HCT116 (cell line): ENCODE results near the gene MARK1. TPM values are rescaled to one million over a fixed set of nuclear protein-coding genes. Genes with fewer than 3 reads are reported as not detected.

Experiments used
- ATAC-seq: fragments of 200-7000 bp; cut with Tn5 transposase; 2 replicates; pipeline ENCODE4 v1.9.1; 2020; ENCODE audit warnings: mild to moderate bottlenecking, moderate library complexity
- BruUV-seq: library from RNA; stranded (reverse); fragments of 400-500 nt; replicated peaks from 2 replicates; lab custom pipeline; 2021; lab: Mats Ljungman, UMichigan
- CTCF ChIA-PET: fragments of 300-600 bp; sonication (Branson Sonifier 250); formaldehyde crosslinking; loops from one replicate; lab custom pipeline; 2021; ENCODE audit warnings: antibody characterized with exemption; lab: Charles Lee
- POLR2A ChIA-PET: fragments of 300-600, 350-600 bp; sonication (Branson Sonifier 250); formaldehyde crosslinking; loops from one replicate; lab custom pipeline; 2021; ENCODE audit warnings: antibody characterized with exemption; lab: Charles Lee
- RAD21 ChIA-PET, 2 experiments: fragments of 300-600 bp; sonication (Branson Sonifier 250); formaldehyde crosslinking; loops; one replicate each; lab custom pipeline; 2023; ENCODE audit warnings: low total read pairs in 2 of 2; ENCODE audit not compliant: uncharacterized antibody in 2 of 2, unreplicated experiment in 2 of 2, low non-redundant PET in 1 of 2; lab: Charles Lee
- DNase-seq: peaks from one replicate; pipeline ENCODE4 v3.0.0-alpha.2; 2010; ENCODE audit warnings: low read depth, low spot score
- H2AFZ ChIP-seq: fragments of 200-600 bp; shearing (Covaris generic), sonication (generic); 2 replicates; pipeline ENCODE4 v1.6.1; 2017; ENCODE audit warnings: low read depth, mixed run types, mixed read lengths, antibody characterized with exemption, low read length; ENCODE audit not compliant: poor library complexity, severe bottlenecking
- H3K27ac ChIP-seq: 2 replicates; pipeline ENCODE4 v1.5.1; 2012; ENCODE audit warnings: low read depth, low read length
- H3K27me3 ChIP-seq: fragments of 200-600 bp; sonication (generic); 2 replicates; pipeline ENCODE4 v1.6.1; 2016; ENCODE audit warnings: mixed run types, low read length, mixed read lengths; ENCODE audit not compliant: insufficient read depth
- H3K36me3 ChIP-seq, 2 experiments: fragments of 200-500 bp in 1 of 2; fragments of 200-600 bp in 1 of 2; sonication (Bioruptor generic) in 1 of 2; sonication (generic) in 1 of 2; 2 replicates each; pipeline versions ENCODE4 v1.5.1 to v1.6.1; 2014 to 2016; ENCODE audit warnings: low read length in 2 of 2, inconsistent platforms in 1 of 2, mixed read lengths in 1 of 2, mixed run types in 1 of 2; ENCODE audit not compliant: insufficient read depth in 2 of 2, control insufficient read depth in 1 of 2
- H3K4me1 ChIP-seq, 2 experiments: fragments of 200-600 bp in 1 of 2; sonication (generic) in 1 of 2; 2 replicates each; pipeline versions ENCODE4 v1.5.1 to v1.6.1; 2012 to 2017; ENCODE audit warnings: low read length in 2 of 2, inconsistent platforms in 1 of 2, mild to moderate bottlenecking in 1 of 2, mixed read lengths in 1 of 2, mixed run types in 1 of 2, moderate library complexity in 1 of 2; ENCODE audit not compliant: insufficient read depth in 2 of 2, control insufficient read depth in 1 of 2
- H3K4me2 ChIP-seq: fragments of 200-600 bp; sonication (generic); 2 replicates; pipeline ENCODE4 v1.6.1; 2017; ENCODE audit warnings: mixed run types, low read length, mixed read lengths
- H3K4me3 ChIP-seq, 2 experiments: fragments of 200-600 bp in 1 of 2; sonication (generic) in 1 of 2; replicated peaks in 1 of 2; 2 replicates each; pipeline ENCODE4 v1.5.1; 2011 to 2016; ENCODE audit warnings: low read length in 2 of 2, control low read depth in 1 of 2, low read depth in 1 of 2, mild to moderate bottlenecking in 1 of 2, mixed read lengths in 1 of 2, mixed run types in 1 of 2
- H3K79me2 ChIP-seq: fragments of 200-600 bp; sonication (generic); 2 replicates; pipeline ENCODE4 v1.6.1; 2017; ENCODE audit warnings: mild to moderate bottlenecking, mixed run types, low read length, moderate library complexity, mixed read lengths; ENCODE audit not compliant: insufficient read depth
- H3K9ac ChIP-seq: fragments of 200-600 bp; sonication (generic); 2 replicates; pipeline ENCODE4 v1.6.1; 2016; ENCODE audit warnings: low read length, mixed read lengths
- H3K9me2 ChIP-seq: fragments of 200-600 bp; sonication (generic), shearing (Covaris generic); 2 replicates; pipeline ENCODE4 v1.6.1; 2017; ENCODE audit warnings: mixed run types, mild to moderate bottlenecking, moderate library complexity; ENCODE audit not compliant: insufficient read depth
- H3K9me3 ChIP-seq, 2 experiments: fragments of 200-500 bp in 1 of 2; fragments of 200-600 bp in 1 of 2; sonication (Bioruptor generic) in 1 of 2; sonication (generic) in 1 of 2; 2 replicates each; pipeline ENCODE4 v1.6.1; 2014 to 2017; ENCODE audit warnings: low read length in 2 of 2, mixed read lengths in 2 of 2, inconsistent platforms in 1 of 2, low read depth in 1 of 2, mild to moderate bottlenecking in 1 of 2, mixed run types in 1 of 2, moderate library complexity in 1 of 2; ENCODE audit not compliant: control insufficient read depth in 1 of 2, insufficient read depth in 1 of 2
- H4K20me1 ChIP-seq: fragments of 200-600 bp; sonication (generic), shearing (Covaris generic); 2 replicates; pipeline ENCODE4 v1.6.1; 2017; ENCODE audit warnings: mixed run types, mild to moderate bottlenecking, moderate library complexity; ENCODE audit not compliant: insufficient read depth
- CBX3 ChIP-seq: IDR thresholded peaks from 2 replicates; pipeline ENCODE4 v1.6.1; 2012; ENCODE audit warnings: low read depth
- EGR1 ChIP-seq: IDR thresholded peaks from 2 replicates; pipeline ENCODE4 v1.6.1; 2012; ENCODE audit warnings: low read depth
- EZH2 ChIP-seq: fragments of 200-600 bp; sonication (generic); IDR thresholded peaks from 2 replicates; pipeline ENCODE4 v1.6.1; 2017; ENCODE audit warnings: antibody characterized with exemption, mixed run types
- FOSL1 ChIP-seq: IDR thresholded peaks from 2 replicates; pipeline ENCODE4 v1.6.1; 2012; ENCODE audit warnings: low read depth
- JUND ChIP-seq: IDR thresholded peaks from 2 replicates; pipeline ENCODE4 v1.6.1; 2012
- MAX ChIP-seq: IDR thresholded peaks from 2 replicates; pipeline ENCODE4 v1.6.1; 2012
- POLR2A ChIP-seq: IDR thresholded peaks from 2 replicates; pipeline ENCODE4 v1.7.0; 2011; ENCODE audit warnings: borderline replicate concordance; ENCODE audit not compliant: insufficient read depth, insufficient read length; ENCODE audit errors: extremely low read depth
- POLR2AphosphoS5 ChIP-seq: IDR thresholded peaks from 2 replicates; pipeline ENCODE4 v1.6.1; 2011; ENCODE audit warnings: mild to moderate bottlenecking, low read depth, low read length, moderate library complexity
- RAD21 ChIP-seq: IDR thresholded peaks from 2 replicates; pipeline ENCODE4 v1.6.1; 2012; ENCODE audit warnings: low read depth, mild to moderate bottlenecking
- REST ChIP-seq: IDR thresholded peaks from 2 replicates; pipeline ENCODE4 v1.6.1; 2012; ENCODE audit warnings: low read depth
- SIN3A ChIP-seq: IDR thresholded peaks from 2 replicates; pipeline ENCODE4 v1.6.1; 2012; ENCODE audit warnings: low read depth
- TCF7L2 ChIP-seq: IDR thresholded peaks from 2 replicates; pipeline ENCODE4 v1.7.0; 2011; ENCODE audit warnings: borderline replicate concordance, inconsistent platforms; ENCODE audit not compliant: insufficient read depth, insufficient read length; ENCODE audit errors: extremely low read depth
- YY1 ChIP-seq: IDR thresholded peaks from 2 replicates; pipeline ENCODE4 v1.6.1; 2011; ENCODE audit warnings: low read length, low read depth, moderate library complexity, mild to moderate bottlenecking; ENCODE audit not compliant: insufficient replicate concordance; ENCODE audit errors: extremely low read depth
- ZFX ChIP-seq: fragments of 450-650 bp; IDR thresholded peaks from 2 replicates; pipeline ENCODE4 v1.6.1; 2017
- intact Hi-C: fragments of 100-400 bp; cut with micrococcal nuclease; formaldehyde crosslinking; loops from 2 replicates; pipeline ENCODE4 v1.10.0; 2022
- total RNA-seq: library from RNA; stranded (reverse); gene quantifications from one replicate; pipeline ENCODE4 v1.2.1, GENCODE V29; 2021; ENCODE audit not compliant: unreplicated experiment
- TF ChIP-seq, protein P1 (sequence below): IDR thresholded peaks from 2 replicates; pipeline ENCODE4 v1.6.1; 2012

Gene MARK1
- total RNA-seq, 1 experiment from 2014 or later, result 3.6 TPM

- no peaks in the 10 kb centered on the region for H3K9me3 ChIP-seq
- CTCF ChIA-PET, result no interaction called here
- ATAC-seq (no peak), DNase-seq (no peak)
- BruUV-seq, result no TSS peak
- intact Hi-C loops, result no loop called here
- POLR2A ChIA-PET, result no interaction called here
- H3K27ac ChIP-seq, result no peak overlapping the region
- no peaks in the 10 kb centered on the region for H3K36me3 ChIP-seq
- H3K9me2 ChIP-seq, result no peaks in the 10 kb centered on the region
- no peaks in the 10 kb centered on the region for H3K4me1 ChIP-seq
- H2AFZ ChIP-seq, result no peak overlapping the region
- RAD21 ChIA-PET, result no interaction called here
- TF ChIP-seq REST (no peak), RAD21 (no peak), ZFX (no peak), JUND (no peak), POLR2A (no peak), EZH2 (no peak), YY1 (no peak)
- TF ChIP-seq, all 23 proteins: peak for 0
- Histone ChIP-seq H4K20me1 (no peaks in the 10 kb centered on the region), H3K4me2 (no peak overlapping the region), H3K4me3 (no peak overlapping the region), H3K79me2 (no peaks in the 10 kb centered on the region), H3K9ac (no peak overlapping the region), H3K27me3 (no peaks in the 10 kb centered on the region)
Measured at GRCh38 chr1:220595179-220595578, 67.2 kb downstream of the MARK1 start.

DNA sequence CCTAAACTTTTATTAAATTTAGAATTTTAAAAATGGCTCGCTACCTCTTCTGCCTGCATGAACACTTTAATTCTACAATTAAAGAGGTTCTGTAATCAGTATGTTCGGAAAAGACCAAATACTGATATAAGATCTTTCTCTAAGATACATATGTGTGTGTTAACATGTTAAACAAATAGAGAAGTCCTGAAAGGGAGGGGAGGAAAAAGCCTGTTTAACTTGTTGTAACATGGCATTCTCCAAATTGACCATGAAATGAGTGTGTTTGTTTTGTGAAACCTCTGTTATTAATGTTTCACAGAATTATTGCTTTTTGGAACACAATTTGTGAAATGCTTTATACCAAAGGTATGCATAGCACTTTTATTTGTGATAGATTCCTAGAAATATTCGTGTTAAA, 77.0 kb downstream of the MARK1 start:
- no peaks in the 10 kb centered on the region for H3K9me2 ChIP-seq
- H3K4me2 ChIP-seq, result no peak overlapping the region
- ChIA-PET RAD21 (no interaction called here), POLR2A (no interaction called here), CTCF (no interaction called here)
- no peaks in the 10 kb centered on the region; the same call in 1 of the 2 replicates for H4K20me1 ChIP-seq
- BruUV-seq, result no TSS peak
- DNase-seq (no peak), ATAC-seq (no peak)
- H3K27ac ChIP-seq, result no peak overlapping the region
- no peak overlapping the region for H3K9ac ChIP-seq
- intact Hi-C loops, result no loop called here
- H3K36me3 ChIP-seq, result no peaks in the 10 kb centered on the region
- TF ChIP-seq, protein P1, sequence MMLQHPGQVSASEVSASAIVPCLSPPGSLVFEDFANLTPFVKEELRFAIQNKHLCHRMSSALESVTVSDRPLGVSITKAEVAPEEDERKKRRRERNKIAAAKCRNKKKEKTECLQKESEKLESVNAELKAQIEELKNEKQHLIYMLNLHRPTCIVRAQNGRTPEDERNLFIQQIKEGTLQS, result no peak
- TF ChIP-seq FOSL1 (no peak), MAX (no peak), CBX3 (no peak), POLR2AphosphoS5 (no peak), SIN3A (no peak), TCF7L2 (no peak), EGR1 (no peak), ZFX (no peak), POLR2A (no peak), JUND (no peak), RAD21 (no peak)
- H2AFZ ChIP-seq, result no peak overlapping the region
- H3K79me2 ChIP-seq, result no peaks in the 10 kb centered on the region
- no peaks in the 10 kb centered on the region for H3K4me1 ChIP-seq
- H3K27me3 ChIP-seq, result no peaks in the 10 kb centered on the region
- H3K9me3 ChIP-seq, result no peaks in the 10 kb centered on the region
- H3K4me3 ChIP-seq, result no peak overlapping the region
